HG02763 (cell line): Measurements from ENCODE around the gene SPRED2.

Experiments used
- ATAC-seq: cut with Tn5 transposase; IDR thresholded peaks from one replicate; pipeline ENCODE4 v1.9.1; 2021; ENCODE audit warnings: mild to moderate bottlenecking, moderate library complexity; ENCODE audit not compliant: unreplicated experiment

Gene SPRED2

GRCh38 chr2:65432227-65433190, at the start of gene SPRED2:
Gene SPRED2, minus strand, starts transcription at chr2:65432599. Its CDS starts 612 bp downstream, at chr2:65431987.
- ATAC-seq: peak; percentile 23

GRCh38 chr2:65481961-65482360, 49.6 kb upstream of the SPRED2 start:
- no peak for ATAC-seq

- no peak for ATAC-seq
Measured at GRCh38 chr2:65479524-65479923, 47.1 kb upstream of the SPRED2 start.

- no peak for ATAC-seq
Measured at GRCh38 chr2:65478498-65479135, 46.2 kb upstream of the SPRED2 start.

GRCh38 chr2:65477590-65477989, 45.2 kb upstream of the SPRED2 start:
- ATAC-seq: no peak

- ATAC-seq: no peak
Measured at GRCh38 chr2:65476778-65477177, 44.4 kb upstream of the SPRED2 start.

- no peak for ATAC-seq
Measured at GRCh38 chr2:65475000-65475399, 42.6 kb upstream of the SPRED2 start.

GRCh38 chr2:65473045-65473444, 40.6 kb upstream of the SPRED2 start:
- no peak for ATAC-seq

GRCh38 chr2:65471409-65471808, 39.0 kb upstream of the SPRED2 start:
- no peak for ATAC-seq

- ATAC-seq: no peak
Measured at GRCh38 chr2:65466551-65466950, 34.2 kb upstream of the SPRED2 start.

GRCh38 chr2:65465857-65466256, 33.5 kb upstream of the SPRED2 start:
- ATAC-seq: no peak

GRCh38 chr2:65465124-65465523, 32.7 kb upstream of the SPRED2 start:
- ATAC-seq: no peak

- ATAC-seq: no peak
Measured at GRCh38 chr2:65464604-65465003, 32.2 kb upstream of the SPRED2 start.

- ATAC-seq: no peak
Measured at GRCh38 chr2:65458999-65459398, 26.6 kb upstream of the SPRED2 start.

GRCh38 chr2:65456886-65457285, 24.5 kb upstream of the SPRED2 start:
- ATAC-seq: no peak

GRCh38 chr2:65456064-65456463, 23.7 kb upstream of the SPRED2 start:
- no peak for ATAC-seq

GRCh38 chr2:65453916-65454315, 21.5 kb upstream of the SPRED2 start:
- ATAC-seq: no peak

GRCh38 chr2:65452150-65452895, 19.9 kb upstream of the SPRED2 start:
- no peak for ATAC-seq

GRCh38 chr2:65450810-65451209, 18.4 kb upstream of the SPRED2 start:
- ATAC-seq: no peak

GRCh38 chr2:65450393-65450792, 18.0 kb upstream of the SPRED2 start:
- no peak for ATAC-seq

GRCh38 chr2:65443509-65444186, 11.2 kb upstream of the SPRED2 start:
- no peak for ATAC-seq
